A673 (cell line): ENCODE results near the gene CHRNA3. TPM values are rescaled to one million over a fixed set of nuclear protein-coding genes. Genes with fewer than 3 reads are reported as not detected.

Source experiments
- BruUV-seq: library from RNA; stranded (reverse); fragments of 400-500 nt; replicated peaks from 2 replicates; lab custom pipeline; 2021; lab: Mats Ljungman, UMichigan
- CTCF ChIA-PET: fragments of 300-600 bp; sonication (Branson Sonifier 250); formaldehyde crosslinking; loops from one replicate; lab custom pipeline; 2022; ENCODE audit warnings: antibody characterized with exemption; lab: Charles Lee
- POLR2A ChIA-PET: fragments of 300-600 bp; sonication (Branson Sonifier 250); formaldehyde crosslinking; loops from one replicate; lab custom pipeline; 2022; ENCODE audit warnings: antibody characterized with exemption; ENCODE audit not compliant: low non-redundant PET; lab: Charles Lee
- DNase-seq: peaks from one replicate; pipeline ENCODE4 v3.0.0-alpha.2; 2015; ENCODE audit warnings: low spot score
- H3K27ac ChIP-seq: fragments of 200-600 bp; sonication (generic); 2 replicates; pipeline ENCODE4 v1.5.1; 2016; ENCODE audit warnings: mixed run types, low read depth, mild to moderate bottlenecking, mixed read lengths, antibody characterized with exemption, low read length; ENCODE audit not compliant: poor library complexity, severe bottlenecking
- H3K27me3 ChIP-seq: fragments of 200-600 bp; sonication (generic); replicated peaks from 2 replicates; pipeline ENCODE4 v1.6.1; 2017; ENCODE audit warnings: mixed run types, low read depth, mild to moderate bottlenecking, mixed read lengths, antibody characterized with exemption, low read length; ENCODE audit not compliant: insufficient read depth, poor library complexity
- H3K36me3 ChIP-seq: fragments of 200-600 bp; sonication (generic); 2 replicates; pipeline ENCODE4 v1.6.1; 2016; ENCODE audit warnings: mixed run types, mild to moderate bottlenecking, mixed read lengths, antibody characterized with exemption, low read length; ENCODE audit not compliant: insufficient read depth, poor library complexity, severe bottlenecking
- H3K4me1 ChIP-seq: fragments of 200-600 bp; sonication (generic); 2 replicates; pipeline ENCODE4 v1.6.1; 2017; ENCODE audit warnings: mixed run types, mild to moderate bottlenecking, mixed read lengths, antibody characterized with exemption, low read length; ENCODE audit not compliant: insufficient read depth, poor library complexity, severe bottlenecking
- H3K4me3 ChIP-seq: fragments of 200-600 bp; sonication (generic); 2 replicates; pipeline ENCODE4 v1.5.1; 2016; ENCODE audit warnings: low read depth, mixed run types, mild to moderate bottlenecking, mixed read lengths, low read length; ENCODE audit not compliant: poor library complexity, severe bottlenecking
- H3K9me3 ChIP-seq: fragments of 200-600 bp; sonication (generic); 2 replicates; pipeline ENCODE4 v1.6.1; 2016; ENCODE audit warnings: mixed run types, low read depth, mild to moderate bottlenecking, mixed read lengths, antibody characterized with exemption, low read length; ENCODE audit not compliant: poor library complexity, severe bottlenecking
- CTCF ChIP-seq: fragments of 300-800, 200-600 bp; sonication (generic); conservative IDR thresholded peaks from 2 replicates; pipeline ENCODE4 v1.5.1; 2017; ENCODE audit warnings: low read depth, mild to moderate bottlenecking, antibody characterized with exemption, low read length, moderate library complexity, mixed read lengths
- EZH2 ChIP-seq: fragments of 200-600 bp; sonication (generic); IDR thresholded peaks from 2 replicates; pipeline ENCODE4 v1.6.1; 2017; ENCODE audit warnings: borderline replicate concordance, low read depth, mild to moderate bottlenecking, mixed read lengths, antibody characterized with exemption, low read length; ENCODE audit not compliant: poor library complexity, severe bottlenecking
- intact Hi-C: fragments of 100-400 bp; cut with micrococcal nuclease; formaldehyde crosslinking; loops from one replicate; pipeline ENCODE4 v1.10.0; 2022; ENCODE audit not compliant: unreplicated experiment
- total RNA-seq: library from RNA; stranded (reverse); gene quantifications from 2 replicates; pipeline ENCODE4 v1.2.3, GENCODE V29; 2021

CHRNA3 gene
- total RNA-seq, 1 experiment from 2014 or later: not detected

- BruUV-seq: no TSS peak
- DNase-seq: no peak
- H3K9me3 ChIP-seq: no peaks in the 10 kb centered on the region
- peaks cover 96% of the 10 kb centered on the region for H3K27me3 ChIP-seq
- no peak for TF ChIP-seq CTCF
- no peak for TF ChIP-seq EZH2
- no peaks in the 10 kb centered on the region for H3K4me1 ChIP-seq
- no peak overlapping the region for H3K4me3 ChIP-seq
- POLR2A ChIA-PET: no interaction called here
- no peak overlapping the region for H3K27ac ChIP-seq
- H3K36me3 ChIP-seq: no peaks in the 10 kb centered on the region
- intact Hi-C loops: no loop called here
- CTCF ChIA-PET: no interaction called here
Measured at GRCh38 chr15:78661001-78661400, 40.2 kb upstream of the CHRNA3 start.

DNA sequence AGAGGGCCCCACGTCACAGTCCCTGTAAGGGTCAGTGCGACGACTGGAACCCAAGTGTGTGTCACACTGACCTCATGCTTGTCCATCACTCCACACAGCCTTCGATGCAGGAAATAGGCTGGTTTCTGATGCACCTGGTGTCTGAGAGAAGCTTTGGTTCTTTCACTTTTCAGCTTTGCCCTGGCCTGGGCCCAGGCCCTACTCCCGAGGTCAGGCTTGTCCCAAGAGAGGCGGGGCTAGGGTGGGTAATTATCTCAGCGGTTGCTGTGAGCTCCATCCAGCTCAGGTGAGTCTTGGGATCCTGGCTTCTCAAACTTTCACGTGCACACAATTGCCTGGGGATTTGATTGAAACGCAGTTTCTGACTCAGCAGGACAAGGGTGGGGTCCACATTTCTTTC lies 39.8 kb upstream of the CHRNA3 start:
- no TSS peak for BruUV-seq
- Histone ChIP-seq H3K27me3 (peaks cover 95% of the 10 kb centered on the region), H3K27ac (no peak overlapping the region), H3K4me3 (no peak overlapping the region), H3K36me3 (no peaks in the 10 kb centered on the region), H3K9me3 (no peaks in the 10 kb centered on the region), H3K4me1 (no peaks in the 10 kb centered on the region)
- no peak for TF ChIP-seq CTCF
- no peak for TF ChIP-seq EZH2
- ChIA-PET CTCF (interaction anchor here (0.6 kb wide), 1 partner anchor 22 kb away, joined by 3 read pairs; no protein-coding TSS in a partner anchor), POLR2A (interaction anchor here (0.6 kb wide), 1 partner anchor 9 kb away, joined by 3 read pairs; no protein-coding TSS in a partner anchor)
- intact Hi-C loops: no loop called here
- DNase-seq: no peak

- no TSS peak for BruUV-seq
- CTCF ChIA-PET: no interaction called here
Measured at GRCh38 chr15:78658823-78659222, 38.0 kb upstream of the CHRNA3 start.

More at GRCh38 chr15:78658823-78659222, 38.0 kb upstream of the CHRNA3 start:
- POLR2A ChIA-PET: interaction anchor here (0.6 kb wide), 1 partner anchor 59 kb away, joined by 3 read pairs; no protein-coding TSS in a partner anchor
- TF ChIP-seq CTCF (no peak), EZH2 (no peak)
- Histone ChIP-seq H3K27ac (no peak overlapping the region), H3K36me3 (no peaks in the 10 kb centered on the region), H3K4me1 (no peaks in the 10 kb centered on the region), H3K9me3 (no peaks in the 10 kb centered on the region), H3K4me3 (no peak overlapping the region), H3K27me3 (peaks cover 95% of the 10 kb centered on the region)
- intact Hi-C loops: no loop called here
- DNase-seq: no peak
